IMR-90 (cell line): ENCODE results near the gene ITSN1. TPM values are rescaled to one million over a fixed set of nuclear protein-coding genes. Genes with fewer than 3 reads are reported as not detected.

Experiments used
- ATAC-seq: fragments of 200-7000 bp; cut with Tn5 transposase; 2 replicates; pipeline ENCODE4 v1.9.1; 2020; ENCODE audit warnings: low read depth, mild to moderate bottlenecking, moderate library complexity
- BruUV-seq: library from RNA; stranded (reverse); fragments of 400-500 nt; replicated peaks from 2 replicates; lab custom pipeline; 2021; lab: Mats Ljungman, UMichigan
- CTCF ChIA-PET: fragments of 300-600 bp; formaldehyde crosslinking; extraction: SDS; loops from one replicate; lab custom pipeline; 2021; ENCODE audit warnings: antibody characterized with exemption; lab: Yijun Ruan, JAX
- POLR2A ChIA-PET: fragments of 300-600 bp; sonication (Branson Sonifier 250); formaldehyde crosslinking; loops from one replicate; lab custom pipeline; 2022; ENCODE audit warnings: antibody characterized with exemption; ENCODE audit not compliant: unreplicated experiment; lab: Charles Lee
- DNase-seq: peaks from one replicate; pipeline ENCODE4 v3.0.0; 2013
- H2AFZ ChIP-seq: replicated peaks from 2 replicates; pipeline ENCODE3; 2013; ENCODE audit warnings: low read length, mild to moderate bottlenecking; ENCODE audit not compliant: poor library complexity
- H2AK5ac ChIP-seq: 2 replicates; pipeline ENCODE4 v1.6.1; 2013; ENCODE audit warnings: low read depth, low read length, inconsistent platforms
- H2AK9ac ChIP-seq: replicated peaks from 2 replicates; pipeline ENCODE3; 2013; ENCODE audit warnings: mild to moderate bottlenecking, low read depth, low read length, moderate library complexity; ENCODE audit not compliant: poor library complexity
- H2BK120ac ChIP-seq: 2 replicates; pipeline ENCODE4 v1.6.1; 2013; ENCODE audit warnings: low read depth, low read length, inconsistent platforms
- H2BK15ac ChIP-seq: 3 replicates; pipeline ENCODE4 v1.6.1; 2013; ENCODE audit warnings: low read depth, low read length, inconsistent platforms
- H2BK20ac ChIP-seq: 2 replicates; pipeline ENCODE4 v1.6.1; 2013; ENCODE audit warnings: low read depth, mild to moderate bottlenecking, inconsistent platforms, low read length, moderate library complexity
- H2BK5ac ChIP-seq: 2 replicates; pipeline ENCODE4 v1.6.1; 2013; ENCODE audit warnings: mild to moderate bottlenecking, low read depth, low read length, inconsistent platforms; ENCODE audit not compliant: poor library complexity, severe bottlenecking
- H3K14ac ChIP-seq: replicated peaks from 2 replicates; pipeline ENCODE4 v1.6.1; 2013; ENCODE audit warnings: low read depth, low read length, inconsistent platforms
- H3K18ac ChIP-seq: 2 replicates; pipeline ENCODE4 v1.6.1; 2013; ENCODE audit warnings: low read depth, low read length, control low read depth
- H3K23ac ChIP-seq: 2 replicates; pipeline ENCODE4 v1.6.1; 2013; ENCODE audit warnings: low read depth, low read length, inconsistent platforms
- H3K27ac ChIP-seq: 2 replicates; pipeline ENCODE4 v1.5.1; 2013; ENCODE audit warnings: mild to moderate bottlenecking, control low read depth, low read length; ENCODE audit not compliant: insufficient read depth
- H3K27me3 ChIP-seq: 2 replicates; pipeline ENCODE4 v1.6.1; 2013; ENCODE audit warnings: low read length; ENCODE audit not compliant: control insufficient read depth, insufficient read depth
- H3K36me3 ChIP-seq: 2 replicates; pipeline ENCODE4 v1.6.1; 2013; ENCODE audit warnings: low read length, mixed read lengths; ENCODE audit not compliant: control insufficient read depth, insufficient read depth
- H3K4ac ChIP-seq: 2 replicates; pipeline ENCODE4 v1.6.1; 2013; ENCODE audit warnings: low read depth, low read length, inconsistent platforms
- H3K4me1 ChIP-seq: 2 replicates; pipeline ENCODE4 v1.6.1; 2013; ENCODE audit warnings: low read length, mixed read lengths; ENCODE audit not compliant: control insufficient read depth, insufficient read depth
- H3K4me2 ChIP-seq: 2 replicates; pipeline ENCODE4 v1.6.1; 2013; ENCODE audit warnings: low read depth, mild to moderate bottlenecking, control low read depth, low read length, moderate library complexity
- H3K4me3 ChIP-seq: 2 replicates; pipeline ENCODE4 v1.5.1; 2013; ENCODE audit warnings: low read depth, mild to moderate bottlenecking, control low read depth, low read length, moderate library complexity; ENCODE audit not compliant: insufficient read depth
- H3K56ac ChIP-seq: 2 replicates; pipeline ENCODE4 v1.6.1; 2013; ENCODE audit warnings: low read length, inconsistent platforms; ENCODE audit not compliant: insufficient read depth; ENCODE audit errors: extremely low read depth
- H3K79me1 ChIP-seq, 2 experiments: 2 replicates each; pipeline ENCODE4 v1.6.1; 2013; ENCODE audit warnings: low read length in 2 of 2, inconsistent platforms in 1 of 2, low read depth in 1 of 2
- H3K9ac ChIP-seq: 2 replicates; pipeline ENCODE4 v1.6.1; 2013; ENCODE audit warnings: low read depth, low read length, control low read depth
- H3K9me1 ChIP-seq: 2 replicates; pipeline ENCODE4 v1.6.1; 2013; ENCODE audit warnings: low read length, inconsistent platforms; ENCODE audit not compliant: insufficient read depth
- H3K9me3 ChIP-seq: 2 replicates; pipeline ENCODE4 v1.6.1; 2013; ENCODE audit warnings: low read length; ENCODE audit not compliant: control insufficient read depth, insufficient read depth
- H4K20me1 ChIP-seq: 2 replicates; pipeline ENCODE4 v1.6.1; 2013; ENCODE audit warnings: low read length, inconsistent platforms; ENCODE audit not compliant: insufficient read depth
- H4K5ac ChIP-seq: 2 replicates; pipeline ENCODE4 v1.6.1; 2013; ENCODE audit warnings: mild to moderate bottlenecking, low read depth, low read length, control low read depth
- H4K8ac ChIP-seq, 2 experiments: 2 replicates each; pipeline ENCODE4 v1.6.1; 2013; ENCODE audit warnings: low read depth in 2 of 2, low read length in 2 of 2, control low read depth in 1 of 2, inconsistent platforms in 1 of 2
- H4K91ac ChIP-seq: 2 replicates; pipeline ENCODE4 v1.6.1; 2013; ENCODE audit warnings: low read depth, low read length, inconsistent platforms; ENCODE audit not compliant: insufficient read depth
- CEBPB ChIP-seq: IDR thresholded peaks from 2 replicates; pipeline ENCODE4 v1.6.1; 2012; ENCODE audit warnings: low read depth, low read length, improper control_type of control experiment
- CHD1 ChIP-seq: IDR thresholded peaks from 2 replicates; pipeline ENCODE4 v1.6.1; 2012; ENCODE audit warnings: low read depth, low read length, improper control_type of control experiment
- FOS ChIP-seq: fragments of 150-350 bp; IDR thresholded peaks from 2 replicates; pipeline ENCODE4 v1.6.1; 2016; ENCODE audit warnings: low read depth, low read length
- MAFK ChIP-seq: IDR thresholded peaks from 2 replicates; pipeline ENCODE4 v1.6.1; 2012; ENCODE audit warnings: low read depth, low read length, improper control_type of control experiment
- MAZ ChIP-seq: IDR thresholded peaks from 2 replicates; pipeline ENCODE4 v1.6.1; 2012; ENCODE audit warnings: low read depth, mild to moderate bottlenecking, low read length, improper control_type of control experiment, moderate library complexity, borderline replicate concordance
- NFE2L2 ChIP-seq: fragments of 150-350 bp; IDR thresholded peaks from 2 replicates; pipeline ENCODE4 v1.6.1; 2016; ENCODE audit warnings: low read depth, mild to moderate bottlenecking, low read length
- RAD21 ChIP-seq: IDR thresholded peaks from 2 replicates; pipeline ENCODE4 v1.6.1; 2012; ENCODE audit warnings: low read length, improper control_type of control experiment
- RCOR1 ChIP-seq: IDR thresholded peaks from 2 replicates; pipeline ENCODE4 v1.6.1; 2012; ENCODE audit warnings: mild to moderate bottlenecking, low read length, improper control_type of control experiment; ENCODE audit not compliant: insufficient replicate concordance
- RFX5 ChIP-seq: IDR thresholded peaks from 2 replicates; pipeline ENCODE4 v1.8.0; 2012; ENCODE audit warnings: low read depth, mild to moderate bottlenecking, low read length, moderate library complexity
- SMC3 ChIP-seq: fragments of 150-350 bp; IDR thresholded peaks from 2 replicates; pipeline ENCODE4 v1.6.1; 2016; ENCODE audit warnings: low read depth, mild to moderate bottlenecking, antibody characterized with exemption, low read length, moderate library complexity
- WGBS, 2 experiments: methylation state at CpG; one replicate each; pipeline versions ENCODE4 v1.1.5 to v1.1.7; 2013; ENCODE audit warnings: missing lambda C conversion rate in 2 of 2; ENCODE audit not compliant: insufficient read length in 1 of 2; ENCODE audit errors: extremely low coverage in 2 of 2; 5-methylcytosine and 5-hydroxymethylcytosine counted together
- dilution Hi-C: fragments of 300-500 bp; cut with HindIII; formaldehyde crosslinking; loops from one replicate; pipeline ENCODE4 v1.14.3; 2018; ENCODE audit warnings: low sequenced_read_pairs; ENCODE audit not compliant: unreplicated experiment
- in situ Hi-C: fragments of 300-500 bp; cut with MboI; formaldehyde crosslinking; loops from 3 replicates; pipeline ENCODE4 v1.14.3; 2019; ENCODE audit warnings: low sequenced_read_pairs, inconsistent platforms, mixed read lengths
- intact Hi-C: fragments of 100-400 bp; cut with micrococcal nuclease; formaldehyde crosslinking; loops from 2 replicates; pipeline ENCODE4 v1.10.0; 2022
- polyA plus RNA-seq, 3 experiments: library from polyadenylated mRNA; depleted of rRNA; stranded (reverse); fragments of >200 nt; gene quantifications; 2 replicates each; pipeline ENCODE4 v1.2.3, GENCODE V29; 2012; ENCODE audit warnings: low replicate concordance in 1 of 3
- total RNA-seq: library from RNA; depleted of rRNA; stranded (reverse); fragments of >200 nt; gene quantifications from 2 replicates; pipeline ENCODE4 v1.2.3, GENCODE V29; 2012

Gene ITSN1
- total and polyA plus RNA-seq, 2 of the 4 experiments (the other 2 are of a cell fraction): 45.4 to 62.0 TPM

GRCh38 chr21:33939226-33939625, 296.9 kb downstream of the ITSN1 start:
- Histone ChIP-seq H2BK120ac (peak overlapping the region; percentile 16), H3K27me3 (no peaks in the 10 kb centered on the region), H4K20me1 (no peaks in the 10 kb centered on the region), H2AK9ac (peak overlapping the region; percentile 75), H3K4me1 (peaks cover 5% of the 10 kb centered on the region; the same call in 1 of the 2 replicates), H3K56ac (no peak overlapping the region), H3K4me2 (no peak overlapping the region), H3K4ac (peak overlapping the region; percentile 53), H2BK15ac (peak overlapping the region; percentile 63; the same call in 1 of the 3 replicates), H3K27ac (0 out of 2 replicates have a peak overlapping the region, but pooled peaks have one; percentile 16), H3K23ac (0 out of 2 replicates have a peak overlapping the region, but pooled peaks have one; percentile 65), H3K79me1 (no peaks in the 10 kb centered on the region), H4K91ac (0 out of 2 replicates have a peak overlapping the region, but pooled peaks have one; percentile 45), H3K14ac (peak overlapping the region; percentile 25; the same call in 1 of the 2 replicates), H2AFZ (peak overlapping the region; percentile 77), H3K4me3 (no peak overlapping the region), H3K9me1 (peaks cover 6% of the 10 kb centered on the region; the same call in 1 of the 2 replicates), H2BK20ac (peak overlapping the region; percentile 65; the same call in 1 of the 2 replicates), H3K36me3 (no peaks in the 10 kb centered on the region), H3K18ac (peak overlapping the region; percentile 68; the same call in 1 of the 2 replicates), H2AK5ac (peak overlapping the region; percentile 75; the same call in 1 of the 2 replicates), H4K8ac (peak overlapping the region in 1 of 2 experiments; percentile 35; a peak in 1 of 4 replicates), H3K9ac (no peak overlapping the region), H3K9me3 (no peaks in the 10 kb centered on the region), H2BK5ac (peak overlapping the region; percentile 64), H4K5ac (peak overlapping the region; percentile 12; the same call in 1 of the 2 replicates)
- in situ Hi-C loops: no loop called here
- ChIA-PET POLR2A (no interaction called here), CTCF (interaction anchor here (0.9 kb wide), 1 partner anchor 15 kb away, joined by 3 read pairs; no protein-coding TSS in a partner anchor)
- TF ChIP-seq SMC3 (no peak), CEBPB (no peak), NFE2L2 (no peak), RCOR1 (no peak), MAFK (no peak), MAZ (no peak), RAD21 (no peak), CHD1 (no peak), FOS (no peak), RFX5 (no peak)
- intact Hi-C loops: loop anchor here (5.0 kb wide), 1 partner anchor 408 kb away; no protein-coding TSS in a partner anchor
- whole genome bisulfite sequencing, 2 experiments: no CpG with 5 or more reads among the region's 3 CpGs
- DNase-seq: peak; percentile 61
- no TSS peak for BruUV-seq
- dilution Hi-C loops: no loop called here
- peak; percentile 53; the same call in 1 of the 2 replicates for ATAC-seq
